Left ventricle myocardium inferior (tissue), 1 donor: ENCODE results near the gene KIF26A. TPM values are rescaled to one million over a fixed set of nuclear protein-coding genes. Genes with fewer than 3 reads are reported as not detected.

Experiments
- DNase-seq: peaks from one replicate; pipeline ENCODE4 v3.0.0-alpha.2; 2020
- H3K27ac ChIP-seq: fragments of 200-600 bp; replicated peaks from 2 replicates; pipeline ENCODE4 v1.8.0; 2021
- H3K27me3 ChIP-seq: fragments of 200-600 bp; 2 replicates; pipeline ENCODE4 v1.8.0; 2021; ENCODE audit warnings: low read depth
- H3K36me3 ChIP-seq: fragments of 200-600 bp; 2 replicates; pipeline ENCODE4 v1.8.0; 2021
- H3K4me1 ChIP-seq: fragments of 200-600 bp; 2 replicates; pipeline ENCODE4 v1.8.0; 2021
- H3K4me3 ChIP-seq: fragments of 200-600 bp; 2 replicates; pipeline ENCODE4 v1.8.0; 2021; ENCODE audit warnings: mild to moderate bottlenecking, moderate library complexity
- H3K9me3 ChIP-seq: fragments of 200-600 bp; replicated peaks from 2 replicates; pipeline ENCODE4 v1.8.0; 2021
- intact Hi-C: fragments of 100-400 bp; cut with micrococcal nuclease; formaldehyde crosslinking; loops from one replicate; pipeline ENCODE4 v1.11.0; 2022
- total RNA-seq: library from RNA; stranded (reverse); fragmentation: NEBNext Ultra II Directional; extraction: Animal tissue kit (Norgen Biotek cat#: 25700); gene quantifications from one replicate; pipeline ENCODE4 v1.2.1, GENCODE V29; 2021
- TF ChIP-seq, protein P1 (sequence below): fragments of 200-600 bp; IDR thresholded peaks from 2 replicates; pipeline ENCODE4 v1.8.0; 2021; ENCODE audit warnings: antibody characterized with exemption, mild to moderate bottlenecking, borderline replicate concordance
- donor health status: DM: no; HTN: yes; CAD: no; lungs with severe emphysema.

Gene KIF26A
- total RNA-seq, 1 donor from 2014 or later = 6.5 TPM

DNA sequence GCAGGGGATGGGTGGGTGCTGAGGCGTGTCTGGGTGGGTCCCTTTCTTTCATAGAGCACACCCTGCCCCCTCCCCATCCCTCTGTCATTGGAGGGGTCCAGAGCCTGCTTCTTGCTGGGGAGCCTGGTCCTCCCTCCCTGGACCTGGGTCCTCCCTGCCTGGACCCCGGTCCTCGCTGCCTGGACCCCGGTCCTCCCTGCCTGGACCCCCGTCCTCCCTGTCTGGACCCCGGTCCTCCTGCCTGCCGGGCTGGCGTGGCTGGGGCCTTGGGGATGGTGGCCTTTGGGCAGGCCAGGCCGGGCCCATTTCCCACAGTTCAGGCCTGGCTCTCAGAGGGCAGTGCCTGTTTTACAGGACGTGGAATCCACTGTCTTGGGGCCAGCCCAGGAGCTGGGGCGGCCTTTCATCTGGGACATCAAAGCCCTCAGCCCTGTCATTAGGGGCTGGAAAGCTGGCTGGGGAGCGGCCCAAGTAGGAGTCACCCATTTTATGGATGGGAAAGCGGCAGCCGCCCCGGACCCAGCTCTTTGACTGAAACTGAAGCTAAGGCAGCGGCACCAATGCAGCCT is 44.6 kb downstream of the KIF26A start:
- TF ChIP-seq, protein P1, sequence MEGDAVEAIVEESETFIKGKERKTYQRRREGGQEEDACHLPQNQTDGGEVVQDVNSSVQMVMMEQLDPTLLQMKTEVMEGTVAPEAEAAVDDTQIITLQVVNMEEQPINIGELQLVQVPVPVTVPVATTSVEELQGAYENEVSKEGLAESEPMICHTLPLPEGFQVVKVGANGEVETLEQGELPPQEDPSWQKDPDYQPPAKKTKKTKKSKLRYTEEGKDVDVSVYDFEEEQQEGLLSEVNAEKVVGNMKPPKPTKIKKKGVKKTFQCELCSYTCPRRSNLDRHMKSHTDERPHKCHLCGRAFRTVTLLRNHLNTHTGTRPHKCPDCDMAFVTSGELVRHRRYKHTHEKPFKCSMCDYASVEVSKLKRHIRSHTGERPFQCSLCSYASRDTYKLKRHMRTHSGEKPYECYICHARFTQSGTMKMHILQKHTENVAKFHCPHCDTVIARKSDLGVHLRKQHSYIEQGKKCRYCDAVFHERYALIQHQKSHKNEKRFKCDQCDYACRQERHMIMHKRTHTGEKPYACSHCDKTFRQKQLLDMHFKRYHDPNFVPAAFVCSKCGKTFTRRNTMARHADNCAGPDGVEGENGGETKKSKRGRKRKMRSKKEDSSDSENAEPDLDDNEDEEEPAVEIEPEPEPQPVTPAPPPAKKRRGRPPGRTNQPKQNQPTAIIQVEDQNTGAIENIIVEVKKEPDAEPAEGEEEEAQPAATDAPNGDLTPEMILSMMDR = no peak
- H3K9me3 ChIP-seq = no peaks in the 10 kb centered on the region
- H3K27ac ChIP-seq = no peak overlapping the region
- no peaks in the 10 kb centered on the region for H3K27me3 ChIP-seq
- peaks cover 47% of the 10 kb centered on the region for H3K4me1 ChIP-seq
- H3K4me3 ChIP-seq = no peak overlapping the region
- no peak for DNase-seq
- no peaks in the 10 kb centered on the region for H3K36me3 ChIP-seq
- intact Hi-C loops = no loop called here

DNA sequence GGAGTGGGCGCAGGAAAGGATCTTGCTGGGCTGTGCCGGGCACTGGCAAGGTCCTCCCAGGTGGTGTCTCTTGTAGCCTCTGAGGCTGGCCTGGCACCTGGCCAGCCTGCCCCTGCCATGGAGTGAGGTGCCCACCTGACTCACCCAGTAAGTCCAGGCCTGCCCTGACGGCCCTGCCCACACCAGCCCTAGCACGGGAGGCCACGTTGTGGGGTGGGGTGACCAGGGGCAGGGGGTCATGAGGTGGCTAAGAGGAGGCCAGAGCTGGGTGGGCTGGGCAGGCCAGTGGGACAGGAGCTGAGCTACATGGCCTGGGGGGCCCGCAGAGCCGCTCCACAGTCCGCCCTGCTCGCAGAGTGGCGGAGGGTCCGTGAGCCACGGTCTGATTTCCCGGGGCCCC is 45.4 kb downstream of the KIF26A start:
- Histone ChIP-seq H3K4me1 (peaks cover 44% of the 10 kb centered on the region), H3K36me3 (no peaks in the 10 kb centered on the region), H3K9me3 (no peaks in the 10 kb centered on the region), H3K27me3 (no peaks in the 10 kb centered on the region), H3K4me3 (no peak overlapping the region), H3K27ac (peak overlapping the region; percentile 81)
- intact Hi-C loops = no loop called here
- no peak for DNase-seq
- TF ChIP-seq, protein P1 = no peak

DNA sequence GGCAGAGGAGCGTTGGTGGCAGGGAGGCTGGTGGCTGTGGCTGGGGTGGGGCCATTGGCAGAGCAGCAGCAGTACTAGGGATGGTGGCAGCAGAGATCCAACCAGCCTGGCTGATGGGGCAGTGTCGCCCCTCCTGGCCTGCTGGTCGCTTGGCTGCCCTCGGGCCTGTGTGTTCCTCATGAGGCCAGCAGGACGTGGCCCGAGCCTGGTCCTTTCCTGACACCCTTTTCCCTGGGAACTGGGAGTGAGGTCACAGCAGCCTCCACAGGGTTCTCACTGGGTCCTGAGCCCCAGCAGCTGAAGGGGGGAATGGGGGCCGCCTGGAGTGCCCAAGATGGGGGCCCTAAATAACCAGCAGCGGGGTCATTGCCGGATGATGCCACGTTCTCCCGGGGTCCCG is 46.1 kb downstream of the KIF26A start:
- no peaks in the 10 kb centered on the region for H3K27me3 ChIP-seq
- no peak for DNase-seq
- H3K36me3 ChIP-seq = no peaks in the 10 kb centered on the region
- TF ChIP-seq, protein P1 = no peak
- H3K27ac ChIP-seq = peak overlapping the region; percentile 81
- no peak overlapping the region for H3K4me3 ChIP-seq
- no peaks in the 10 kb centered on the region for H3K9me3 ChIP-seq
- peaks cover 41% of the 10 kb centered on the region for H3K4me1 ChIP-seq
- intact Hi-C loops = no loop called here

DNA sequence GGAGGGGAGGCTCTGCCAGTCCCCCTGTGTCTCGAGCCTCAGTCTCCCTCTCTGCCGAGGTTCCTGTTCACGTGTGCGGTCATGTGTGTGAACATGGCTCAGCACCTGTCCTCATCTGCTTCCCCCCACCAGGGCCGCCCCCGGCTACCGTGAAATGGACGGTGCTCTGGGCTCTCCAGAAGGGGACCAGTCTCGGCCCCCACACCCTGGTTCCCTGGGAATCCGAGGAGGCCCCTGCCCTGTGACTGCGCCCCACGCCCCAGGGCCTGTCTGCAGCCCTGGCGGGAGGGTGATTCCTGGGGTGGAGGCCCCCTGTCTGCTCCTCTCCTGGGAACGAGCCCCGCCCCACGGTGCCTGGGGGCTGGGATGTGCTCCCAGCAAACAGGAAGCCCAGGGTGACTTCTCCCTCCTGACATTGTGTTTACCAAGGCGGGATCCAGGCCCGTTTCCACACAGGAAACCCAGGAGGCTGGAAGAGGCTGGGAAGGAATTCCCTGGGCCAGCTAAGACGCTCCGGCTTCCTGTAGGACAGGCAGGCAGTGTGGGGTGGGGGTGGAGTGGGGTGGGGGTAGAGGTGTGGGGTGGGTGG is 46.6 kb downstream of the KIF26A start:
- peak; percentile 49 for DNase-seq
- TF ChIP-seq, protein P1 = no peak
- Histone ChIP-seq H3K27me3 (no peaks in the 10 kb centered on the region), H3K36me3 (no peaks in the 10 kb centered on the region), H3K27ac (peak overlapping the region; percentile 81), H3K9me3 (no peaks in the 10 kb centered on the region), H3K4me1 (peaks cover 41% of the 10 kb centered on the region), H3K4me3 (no peak overlapping the region)
- intact Hi-C loops = no loop called here

DNA sequence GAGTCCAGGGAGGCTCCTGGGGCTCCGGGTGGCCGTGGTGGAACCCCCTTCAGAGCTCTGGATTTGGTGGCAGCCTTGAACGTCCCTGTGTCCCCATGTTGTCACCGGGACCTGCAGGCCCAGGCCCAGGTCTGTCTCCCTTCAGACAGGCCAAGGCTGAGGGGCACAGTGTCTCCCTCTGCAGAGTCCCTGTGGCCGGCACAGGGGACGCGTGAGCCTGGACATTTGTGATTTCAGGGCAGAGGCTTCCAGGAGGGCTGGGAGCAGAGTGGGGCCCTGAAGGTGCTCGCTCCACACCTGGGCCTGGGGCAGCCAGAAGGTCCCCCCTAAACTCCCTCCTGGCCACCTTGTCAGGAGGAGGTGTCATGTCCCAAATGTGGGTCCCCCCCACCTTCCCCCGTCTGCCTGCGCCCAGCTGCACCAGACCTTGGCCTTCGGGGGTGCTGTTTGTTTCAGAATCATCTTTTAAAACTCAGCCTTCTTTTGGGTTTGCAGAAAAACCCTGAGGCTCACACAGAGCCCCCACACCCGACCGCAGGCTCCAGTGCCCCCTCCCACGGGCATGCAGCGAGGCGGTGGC is 47.6 kb downstream of the KIF26A start:
- H3K4me3 ChIP-seq = no peak overlapping the region
- H3K27ac ChIP-seq = no peak overlapping the region
- intact Hi-C loops = no loop called here
- H3K4me1 ChIP-seq = peaks cover 41% of the 10 kb centered on the region
- DNase-seq = no peak
- H3K27me3 ChIP-seq = no peaks in the 10 kb centered on the region
- TF ChIP-seq, protein P1 = no peak
- no peaks in the 10 kb centered on the region for H3K36me3 ChIP-seq
- no peaks in the 10 kb centered on the region for H3K9me3 ChIP-seq
